Spleen (tissue), 11 donors: ENCODE measurements around the gene PCBD2. TPM values are rescaled to one million over a fixed set of nuclear protein-coding genes. Genes with fewer than 3 reads are reported as not detected.
"Not testable (repeated sequence)": the region's sequence is repeated elsewhere in the genome, so short reads cannot be mapped to it uniquely, and the experiment has no call there.

ENCODE experiments used
- DNase-seq: peaks from one replicate; pipeline ENCODE4 v3.0.0-alpha.2; 2020
- H3K27ac ChIP-seq, 8 donors: fragments of 200-600 bp; sonication (generic) in 7 of 8; 1 replicate in 4 of 8; 2 replicates in 4 of 8; pipeline versions ENCODE4 v1.5.0 to v1.8.0; 2016 to 2021; ENCODE audit warnings: inconsistent platforms in 4 of 8, mild to moderate bottlenecking in 4 of 8, moderate library complexity in 1 of 8
- H3K27me3 ChIP-seq, 7 donors: fragments of 200-600 bp; sonication (generic) in 6 of 7; replicated peaks in 1 of 7; 1 replicate in 4 of 7; 2 replicates in 3 of 7; pipeline versions ENCODE4 v1.5.0 to v1.8.0; 2016 to 2021; ENCODE audit warnings: inconsistent platforms in 3 of 7, mild to moderate bottlenecking in 1 of 7
- H3K36me3 ChIP-seq, 6 donors: fragments of 200-600 bp; sonication (generic) in 5 of 6; 1 replicate in 4 of 6; 2 replicates in 2 of 6; pipeline versions ENCODE4 v1.5.0 to v1.8.0; 2016 to 2021; ENCODE audit warnings: inconsistent platforms in 2 of 6
- H3K4me1 ChIP-seq, 6 donors: fragments of 200-600 bp; sonication (generic) in 5 of 6; 1 replicate in 3 of 6; 2 replicates in 3 of 6; pipeline versions ENCODE4 v1.5.0 to v1.8.0; 2016 to 2021; ENCODE audit warnings: inconsistent platforms in 3 of 6
- H3K4me3 ChIP-seq, 8 donors: fragments of 200-600 bp; sonication (generic) in 7 of 8; 1 replicate in 4 of 8; 2 replicates in 4 of 8; pipeline versions ENCODE4 v1.5.0 to v1.8.0; 2016 to 2021; ENCODE audit warnings: inconsistent platforms in 4 of 8, mild to moderate bottlenecking in 4 of 8, moderate library complexity in 2 of 8
- H3K9me3 ChIP-seq, 8 donors: fragments of 200-600 bp; sonication (generic) in 7 of 8; 1 replicate in 4 of 8; 2 replicates in 4 of 8; pipeline versions ENCODE4 v1.5.0 to v1.8.0; 2016 to 2021; ENCODE audit warnings: inconsistent platforms in 4 of 8
- CTCF ChIP-seq, 11 experiments: fragments of 200-600 bp in 7 of 11; fragments of 450-650 bp in 4 of 11; sonication (generic) in 4 of 11; IDR thresholded peaks in 8 of 11; conservative IDR thresholded peaks in 3 of 11; 1 replicate in 7 of 11; 2 replicates in 4 of 11; pipeline versions ENCODE4 v1.4.0 to v1.8.0; 2016 to 2021; ENCODE audit warnings: antibody characterized with exemption in 11 of 11, inconsistent platforms in 4 of 11, mild to moderate bottlenecking in 1 of 11
- POLR2A ChIP-seq, 3 donors: fragments of 450-650 bp; IDR thresholded peaks; one replicate each; pipeline ENCODE4 v1.5.1; 2017; ENCODE audit warnings: antibody characterized with exemption in 3 of 3, mild to moderate bottlenecking in 1 of 3
- POLR2AphosphoS5 ChIP-seq, 3 donors: sonication (generic); formaldehyde crosslinking; IDR thresholded peaks; one replicate each; pipeline ENCODE4 v1.5.1; 2017; ENCODE audit warnings: antibody characterized with exemption in 3 of 3
- WGBS, 5 donors: extraction: QIAGEN DNeasy Blood & Tissue Kit in 3 of 5; methylation state at CpG; one replicate each; pipeline versions ENCODE4 v1.1.5 to v1.1.7; 2013 to 2018; 5-methylcytosine and 5-hydroxymethylcytosine counted together
- intact Hi-C: fragments of 100-400 bp; cut with DNase I; formaldehyde crosslinking; loops from one replicate; pipeline ENCODE4 v1.15.0; 2023; ENCODE audit warnings: low total_unique reads
- polyA plus RNA-seq, 3 donors: library from polyadenylated mRNA; stranded (reverse); fragments of 200-250 nt; gene quantifications; one replicate each; pipeline ENCODE4 v1.2.1, GENCODE V29; 2013
- total RNA-seq, 7 donors: library from RNA; depleted of rRNA in 3 of 7; stranded (reverse); fragments of >200 nt in 3 of 7; fragmentation: NEBNext Ultra II Directional in 4 of 7; extraction: Animal tissue kit (Norgen Biotek cat#: 25700) in 4 of 7; gene quantifications; one replicate each; pipeline versions ENCODE4 v1.1.0 to v1.2.1, GENCODE V29; 2016 to 2021
- donor health status: healthy with polysubstance abuse.
- donor health status: DM: no; HTN: no; CAD: no; lungs with moderate emphysema.
- donor health status: DM: no; HTN: no; CAD: no.
- donor health status: Bipolar disorder and iron deficiency.
- donor health status: healthy.
- donor health status: DM: no; HTN: no; CAD: no.
- donor health status: DM: yes; HTN: yes; CAD: no.

Gene PCBD2
- total and polyA plus RNA-seq, 10 donors = 2.8 to 15.8 (median 9.2) TPM

GRCh38 chr5:134906811-134907210 is 1.9 kb downstream of the PCBD2 start:
- Histone ChIP-seq H3K27me3 (no peaks in the 10 kb centered on the region), H3K27ac (peak overlapping the region in 1 of 8 donors; percentile 100), H3K4me1 (peaks cover 0 to 38% (median 24%) of the 10 kb centered on the region in 6 donors), H3K9me3 (no peaks in the 10 kb centered on the region), H3K4me3 (no peak overlapping the region), H3K36me3 (peaks cover 0 to 30% (median 10%) of the 10 kb centered on the region in 6 donors)
- DNase-seq = no peak
- intact Hi-C loops = no loop called here
- 86 to 100% (median 96%) methylated on average over 1 of the region's 1 CpG for WGBS, 5 donors
- TF ChIP-seq POLR2AphosphoS5 (IDR thresholded peaks at IDR 0.05) (no peak), CTCF (IDR thresholded peaks at IDR 0.05 in 8 of 11, conservative IDR thresholded peaks at IDR 0.05 in 3 of 11) (no peak), POLR2A (IDR thresholded peaks at IDR 0.05) (no peak)

GRCh38 chr5:134910752-134911151 is 5.8 kb downstream of the PCBD2 start:
- DNase-seq, H3K9me3 ChIP-seq, H3K27ac ChIP-seq, intact Hi-C loops, H3K27me3 ChIP-seq, H3K4me3 ChIP-seq: not testable (repeated sequence)
- H3K4me1 ChIP-seq = peaks cover 0 to 12% (median 5%) of the 10 kb centered on the region in 6 donors
- 91 to 100% (median 97%) methylated on average over 2 of the region's 2 CpGs for WGBS, 5 donors
- peaks cover 0 to 69% (median 36%) of the 10 kb centered on the region in 6 donors for H3K36me3 ChIP-seq

- no peak for TF ChIP-seq POLR2AphosphoS5 (IDR thresholded peaks at IDR 0.05)
- TF ChIP-seq POLR2A (IDR thresholded peaks at IDR 0.05) = no peak
- no peak for TF ChIP-seq CTCF (IDR thresholded peaks at IDR 0.05 in 8 of 11, conservative IDR thresholded peaks at IDR 0.05 in 3 of 11)
- H3K9me3 ChIP-seq = no peaks in the 10 kb centered on the region
- WGBS, 5 donors = 95 to 98% (median 96%) methylated on average over 8 of the region's 8 CpGs
- peaks cover 0 to 4% (median under 1%) of the 10 kb centered on the region in 6 donors for H3K4me1 ChIP-seq
- no peak overlapping the region for H3K27ac ChIP-seq
- no peaks in the 10 kb centered on the region for H3K27me3 ChIP-seq
- intact Hi-C loops = no loop called here
- H3K4me3 ChIP-seq = no peak overlapping the region
- H3K36me3 ChIP-seq = peaks cover 0 to 73% (median 38%) of the 10 kb centered on the region in 6 donors
- no peak for DNase-seq
These were observed 6.6 kb downstream of the PCBD2 start for GRCh38 chr5:134911285-134912206.

- no peak for DNase-seq
- Histone ChIP-seq H3K4me3 (no peak overlapping the region), H3K9me3 (no peaks in the 10 kb centered on the region), H3K36me3 (peaks cover 0 to 89% (median 43%) of the 10 kb centered on the region in 6 donors), H3K27ac (no peak overlapping the region), H3K4me1 (no peaks in the 10 kb centered on the region), H3K27me3 (no peaks in the 10 kb centered on the region)
- intact Hi-C loops = no loop called here
- TF ChIP-seq CTCF (IDR thresholded peaks at IDR 0.05 in 8 of 11, conservative IDR thresholded peaks at IDR 0.05 in 3 of 11) (no peak), POLR2A (IDR thresholded peaks at IDR 0.05) (no peak), POLR2AphosphoS5 (IDR thresholded peaks at IDR 0.05) (no peak)
- 87 to 99% (median 96%) methylated on average over 3 of the region's 3 CpGs for WGBS, 5 donors
These were observed 8.3 kb downstream of the PCBD2 start for GRCh38 chr5:134913254-134913653.
